Measurements from ENCODE around the gene AFAP1L1.
A peak's percentile ranks its signal among the peaks of the same experiment; 100 is the strongest.

Gene AFAP1L1

DNA sequence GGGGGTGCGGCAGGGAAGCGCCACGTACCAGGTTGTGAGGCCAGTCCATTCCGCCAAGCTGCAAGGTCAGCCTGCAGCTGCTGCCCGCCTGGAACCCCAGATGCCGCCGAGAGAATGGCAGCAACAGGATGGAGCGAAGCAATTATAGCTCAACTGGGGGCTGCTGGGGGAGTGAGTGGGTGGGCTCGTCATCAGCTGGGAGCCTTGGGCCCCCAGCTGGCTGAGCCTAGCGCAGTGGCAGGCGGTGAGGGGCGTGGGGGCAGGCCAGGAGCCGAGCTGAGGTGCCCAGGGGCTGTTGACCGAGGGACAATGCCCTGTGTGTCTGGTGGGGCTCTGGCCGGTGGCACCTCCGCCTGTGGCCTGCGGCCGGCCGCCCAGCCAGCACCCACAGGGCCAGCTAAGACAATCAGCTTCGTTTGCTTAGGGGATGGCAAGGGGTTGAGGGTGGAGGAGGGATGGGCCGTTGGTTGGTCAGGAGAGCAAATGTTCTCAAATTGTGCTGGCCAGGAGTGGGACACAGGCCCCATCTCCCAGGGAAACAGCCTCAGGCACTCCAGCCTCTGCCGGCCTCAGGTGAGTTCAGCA is 107.6 kb downstream of the AFAP1L1 start, which contains the start of gene IL17B:
IL17B (minus strand) TSS at position 116 of the 585 bp plus-strand sequence; CDS start at position 49, 67 bp downstream.
- TF ChIP-seq, protein P1, sequence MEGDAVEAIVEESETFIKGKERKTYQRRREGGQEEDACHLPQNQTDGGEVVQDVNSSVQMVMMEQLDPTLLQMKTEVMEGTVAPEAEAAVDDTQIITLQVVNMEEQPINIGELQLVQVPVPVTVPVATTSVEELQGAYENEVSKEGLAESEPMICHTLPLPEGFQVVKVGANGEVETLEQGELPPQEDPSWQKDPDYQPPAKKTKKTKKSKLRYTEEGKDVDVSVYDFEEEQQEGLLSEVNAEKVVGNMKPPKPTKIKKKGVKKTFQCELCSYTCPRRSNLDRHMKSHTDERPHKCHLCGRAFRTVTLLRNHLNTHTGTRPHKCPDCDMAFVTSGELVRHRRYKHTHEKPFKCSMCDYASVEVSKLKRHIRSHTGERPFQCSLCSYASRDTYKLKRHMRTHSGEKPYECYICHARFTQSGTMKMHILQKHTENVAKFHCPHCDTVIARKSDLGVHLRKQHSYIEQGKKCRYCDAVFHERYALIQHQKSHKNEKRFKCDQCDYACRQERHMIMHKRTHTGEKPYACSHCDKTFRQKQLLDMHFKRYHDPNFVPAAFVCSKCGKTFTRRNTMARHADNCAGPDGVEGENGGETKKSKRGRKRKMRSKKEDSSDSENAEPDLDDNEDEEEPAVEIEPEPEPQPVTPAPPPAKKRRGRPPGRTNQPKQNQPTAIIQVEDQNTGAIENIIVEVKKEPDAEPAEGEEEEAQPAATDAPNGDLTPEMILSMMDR (IDR thresholded peaks at IDR 0.05; ENCODE audit: low read depth, low read length), result no peak
- Histone ChIP-seq H3K9me3 (ENCODE audit: severe bottlenecking) (no peaks in the 10 kb centered on the region), H3K27me3 (ENCODE audit: insufficient read depth, low read depth, severe bottlenecking) (no peaks in the 10 kb centered on the region), H3K27ac (no peak within 1 kb of the TSS), H3K36me3 (no peaks in the 10 kb centered on the region), H3K4me3 (ENCODE audit: low read depth, low read length) (no peak within 1 kb of the TSS)
- DNase-seq, result no peak

DNA sequence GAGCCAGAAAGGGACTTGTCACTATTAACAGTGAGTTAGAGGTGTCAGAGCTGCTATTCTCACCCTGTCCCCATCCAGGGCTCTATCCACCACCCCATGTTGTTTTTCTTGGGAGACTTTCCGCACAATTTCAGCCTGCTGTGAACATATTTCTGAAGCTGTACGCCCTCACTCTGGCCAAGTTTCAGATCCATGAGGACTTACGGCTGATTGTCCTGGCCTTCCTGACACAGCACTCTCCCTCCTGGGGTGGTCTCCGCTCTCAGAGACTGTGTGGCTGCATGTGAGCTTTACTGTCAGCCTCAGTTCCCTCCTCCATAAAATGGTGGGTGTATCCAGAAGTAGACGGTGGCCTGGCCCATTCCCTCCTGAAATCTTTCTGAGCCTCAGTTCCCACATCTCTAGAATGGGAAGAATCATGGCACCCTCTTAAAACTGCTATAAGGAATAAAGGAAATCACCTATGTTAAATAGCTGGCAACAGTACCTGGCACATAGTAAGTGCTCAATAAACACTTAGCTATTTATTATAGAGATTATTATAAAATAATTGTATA is 108.2 kb downstream of the AFAP1L1 start:
- TF ChIP-seq, protein P1 (IDR thresholded peaks at IDR 0.05; ENCODE audit: low read depth, low read length), result no peak

DNA sequence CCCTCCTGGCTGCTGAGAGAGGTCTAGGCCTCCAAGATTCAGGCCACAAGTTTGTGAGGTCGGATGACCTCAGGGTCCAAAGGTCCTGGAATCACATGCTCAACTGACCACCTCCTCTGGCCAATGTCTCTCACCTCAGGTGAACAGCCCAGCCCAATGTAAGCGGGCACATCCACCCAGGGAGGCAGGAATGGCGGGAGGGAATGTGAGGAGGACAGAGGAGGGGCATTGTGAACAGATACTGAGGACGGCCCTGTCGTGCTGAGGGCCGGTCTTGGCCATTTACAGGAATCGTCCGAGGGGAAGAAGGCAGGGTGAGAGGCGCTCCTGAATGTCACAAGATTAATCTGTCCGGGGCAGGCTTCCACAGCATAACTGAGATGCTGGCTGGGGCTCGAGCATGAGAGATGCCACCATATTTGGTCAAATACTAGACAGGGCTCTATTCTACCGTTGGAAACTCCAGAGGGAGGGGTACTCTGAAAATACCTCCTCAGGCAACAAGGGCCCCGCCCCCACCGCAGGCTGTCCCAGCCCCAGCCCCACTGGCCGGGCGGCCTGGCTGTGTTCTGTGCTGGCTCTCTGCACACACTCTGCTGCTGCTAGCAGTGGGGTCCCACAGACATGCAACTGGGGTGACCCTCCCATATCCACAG is 108.9 kb downstream of the AFAP1L1 start:
- TF ChIP-seq, protein P1 (IDR thresholded peaks at IDR 0.05; ENCODE audit: low read depth, low read length), result no peak
- Histone ChIP-seq H3K9me3 (ENCODE audit: severe bottlenecking) (no peaks in the 10 kb centered on the region), H3K27me3 (ENCODE audit: insufficient read depth, low read depth, severe bottlenecking) (no peaks in the 10 kb centered on the region), H3K27ac (no peak overlapping the region), H3K4me3 (ENCODE audit: low read depth, low read length) (no peak overlapping the region), H3K36me3 (no peaks in the 10 kb centered on the region)
- DNase-seq, result no peak

More for the DNA sequence above, 108.2 kb downstream of the AFAP1L1 start:
- Histone ChIP-seq H3K27ac (no peak overlapping the region), H3K27me3 (ENCODE audit: insufficient read depth, low read depth, severe bottlenecking) (no peaks in the 10 kb centered on the region), H3K36me3 (no peaks in the 10 kb centered on the region), H3K9me3 (ENCODE audit: severe bottlenecking) (no peaks in the 10 kb centered on the region), H3K4me3 (ENCODE audit: low read depth, low read length) (no peak overlapping the region)
- no peak for DNase-seq

DNA sequence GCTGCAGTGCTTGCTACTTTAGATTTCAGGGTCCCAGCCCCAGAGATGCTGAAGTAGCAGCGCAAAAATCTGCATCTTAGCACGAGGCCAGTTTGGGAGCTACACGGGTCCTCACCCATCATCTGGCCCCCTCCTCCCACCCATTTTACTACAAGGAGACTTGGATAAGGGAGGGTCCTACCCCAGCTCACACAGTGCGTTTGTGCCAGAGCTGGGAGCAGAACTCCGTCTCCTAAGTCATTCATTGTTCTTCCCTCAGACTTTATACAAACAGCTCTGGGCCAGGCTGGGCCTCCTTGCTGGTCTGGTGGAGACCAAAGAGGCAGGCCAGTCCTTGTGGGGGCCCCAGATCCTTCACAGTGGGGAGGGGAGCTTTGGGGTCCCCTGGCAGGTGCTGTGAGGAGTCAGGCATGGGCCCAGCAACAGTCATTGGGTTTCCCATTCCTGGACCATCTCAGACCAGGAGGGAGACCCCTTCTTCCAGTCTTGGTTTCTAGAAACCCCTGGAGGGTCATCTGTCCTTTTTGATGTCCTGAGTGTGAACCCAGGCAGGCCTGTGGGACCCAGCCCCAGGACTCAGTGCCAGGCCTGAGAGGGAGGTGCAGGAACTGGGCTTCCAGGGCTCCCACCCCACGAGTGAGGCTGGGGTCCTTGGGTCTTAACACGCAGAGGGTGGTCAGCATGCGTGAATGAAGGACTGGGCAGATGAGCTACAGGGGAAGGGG is 109.8 kb downstream of the AFAP1L1 start:
- no peak for DNase-seq
- Histone ChIP-seq H3K36me3 (no peaks in the 10 kb centered on the region), H3K27ac (no peak overlapping the region), H3K27me3 (ENCODE audit: insufficient read depth, low read depth, severe bottlenecking) (no peaks in the 10 kb centered on the region), H3K4me3 (ENCODE audit: low read depth, low read length) (no peak overlapping the region), H3K9me3 (ENCODE audit: severe bottlenecking) (no peaks in the 10 kb centered on the region)
- TF ChIP-seq, protein P1 (IDR thresholded peaks at IDR 0.05; ENCODE audit: low read depth, low read length), result no peak

DNA sequence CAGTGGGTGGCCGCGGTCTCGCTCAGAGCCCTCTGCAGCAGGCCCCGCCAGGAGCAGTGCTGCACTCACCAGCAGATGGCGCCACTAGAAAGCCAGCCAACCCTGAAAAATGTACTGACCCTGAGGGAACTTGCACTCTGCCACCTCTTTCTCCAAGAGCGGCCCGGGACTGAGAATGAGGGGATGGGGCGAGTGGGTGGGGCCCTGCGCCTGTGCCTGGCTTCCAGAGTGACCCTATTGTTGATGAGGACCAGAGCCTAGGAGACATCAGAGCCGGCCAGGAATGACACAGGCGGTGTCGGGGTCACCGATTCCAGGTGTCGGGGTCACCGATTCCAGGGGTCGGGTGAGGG is 110.3 kb downstream of the AFAP1L1 start:
- DNase-seq, result peak; percentile 90
- H3K27me3 ChIP-seq (ENCODE audit: insufficient read depth, low read depth, severe bottlenecking), result no peaks in the 10 kb centered on the region
- H3K27ac ChIP-seq, result no peak overlapping the region
- no peak overlapping the region for H3K4me3 ChIP-seq (ENCODE audit: low read depth, low read length)
- TF ChIP-seq, protein P1 (IDR thresholded peaks at IDR 0.05; ENCODE audit: low read depth, low read length), result peak; percentile 97
- no peaks in the 10 kb centered on the region for H3K36me3 ChIP-seq
- no peaks in the 10 kb centered on the region for H3K9me3 ChIP-seq (ENCODE audit: severe bottlenecking)
